GM13976 (cell line): ENCODE measurements around the gene IKZF3.
"Not testable (repeated sequence)": the region's sequence is repeated elsewhere in the genome, so short reads cannot be mapped to it uniquely, and the experiment has no call there.

Experiments
- DNase-seq: peaks from one replicate; pipeline ENCODE4 v3.0.0; 2012; ENCODE audit warnings: low spot score
- in situ Hi-C: fragments of 300-500 bp; cut with MboI; formaldehyde crosslinking; loops from one replicate; pipeline ENCODE4 v1.12.0; 2022; ENCODE audit warnings: low sequenced_read_pairs, mixed read lengths, inconsistent platforms; ENCODE audit not compliant: unreplicated experiment
- TF ChIP-seq, protein P1 (sequence below): IDR thresholded peaks from 2 replicates; pipeline ENCODE4 v1.5.1; 2012; ENCODE audit warnings: borderline replicate concordance, mild to moderate bottlenecking; ENCODE audit not compliant: insufficient read depth; ENCODE audit errors: extremely low read depth, missing control alignments, control extremely low read depth

Gene IKZF3

GRCh38 chr17:39854909-39855308 lies 9.2 kb downstream of the IKZF3 start:
- in situ Hi-C loops, result no loop called here
- no peak for DNase-seq
- TF ChIP-seq, protein P1, sequence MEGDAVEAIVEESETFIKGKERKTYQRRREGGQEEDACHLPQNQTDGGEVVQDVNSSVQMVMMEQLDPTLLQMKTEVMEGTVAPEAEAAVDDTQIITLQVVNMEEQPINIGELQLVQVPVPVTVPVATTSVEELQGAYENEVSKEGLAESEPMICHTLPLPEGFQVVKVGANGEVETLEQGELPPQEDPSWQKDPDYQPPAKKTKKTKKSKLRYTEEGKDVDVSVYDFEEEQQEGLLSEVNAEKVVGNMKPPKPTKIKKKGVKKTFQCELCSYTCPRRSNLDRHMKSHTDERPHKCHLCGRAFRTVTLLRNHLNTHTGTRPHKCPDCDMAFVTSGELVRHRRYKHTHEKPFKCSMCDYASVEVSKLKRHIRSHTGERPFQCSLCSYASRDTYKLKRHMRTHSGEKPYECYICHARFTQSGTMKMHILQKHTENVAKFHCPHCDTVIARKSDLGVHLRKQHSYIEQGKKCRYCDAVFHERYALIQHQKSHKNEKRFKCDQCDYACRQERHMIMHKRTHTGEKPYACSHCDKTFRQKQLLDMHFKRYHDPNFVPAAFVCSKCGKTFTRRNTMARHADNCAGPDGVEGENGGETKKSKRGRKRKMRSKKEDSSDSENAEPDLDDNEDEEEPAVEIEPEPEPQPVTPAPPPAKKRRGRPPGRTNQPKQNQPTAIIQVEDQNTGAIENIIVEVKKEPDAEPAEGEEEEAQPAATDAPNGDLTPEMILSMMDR, result no peak

- no peak for DNase-seq
- in situ Hi-C loops, result no loop called here
- TF ChIP-seq, protein P1, result no peak
Observed at GRCh38 chr17:39852239-39852638, 11.9 kb downstream of the IKZF3 start.

DNA sequence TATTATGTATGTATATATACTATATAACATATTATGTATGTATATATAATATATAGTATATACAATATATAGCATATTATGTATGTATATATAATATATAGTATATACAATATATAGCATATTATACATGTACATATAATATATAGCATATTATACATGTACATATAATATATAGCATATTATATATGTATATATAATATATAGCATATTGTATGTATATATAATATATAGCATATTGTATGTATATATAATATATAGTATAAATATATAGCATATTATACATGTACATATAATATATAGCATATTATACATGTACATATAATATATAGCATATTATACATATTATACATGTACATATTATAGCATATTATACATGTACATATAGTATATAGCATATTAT lies 13.9 kb downstream of the IKZF3 start:
- in situ Hi-C loops, result not testable (repeated sequence)

DNA sequence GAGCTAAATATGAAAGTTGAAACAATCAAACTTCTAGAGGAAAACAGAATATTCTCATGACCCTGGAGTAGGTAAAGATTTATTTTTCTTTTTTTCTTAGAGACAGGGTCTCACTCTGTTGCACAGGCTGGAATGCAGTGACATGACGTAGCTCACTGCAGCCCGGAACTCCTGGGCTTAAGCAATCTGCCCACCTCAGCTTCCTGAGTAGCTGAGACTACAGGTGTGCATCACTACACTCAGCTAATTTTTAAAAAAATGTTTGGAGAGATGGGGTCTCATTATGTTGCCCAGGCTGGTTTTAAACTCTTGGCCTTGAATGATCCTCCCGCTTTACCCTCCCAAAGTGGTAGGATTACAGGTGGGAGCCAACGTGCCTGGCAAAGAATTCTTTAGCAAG lies 15.5 kb downstream of the IKZF3 start:
- TF ChIP-seq, protein P1, result no peak
- in situ Hi-C loops, result no loop called here
- DNase-seq, result no peak

More for the DNA sequence above, 13.9 kb downstream of the IKZF3 start:
- DNase-seq, result not testable (repeated sequence)

DNA sequence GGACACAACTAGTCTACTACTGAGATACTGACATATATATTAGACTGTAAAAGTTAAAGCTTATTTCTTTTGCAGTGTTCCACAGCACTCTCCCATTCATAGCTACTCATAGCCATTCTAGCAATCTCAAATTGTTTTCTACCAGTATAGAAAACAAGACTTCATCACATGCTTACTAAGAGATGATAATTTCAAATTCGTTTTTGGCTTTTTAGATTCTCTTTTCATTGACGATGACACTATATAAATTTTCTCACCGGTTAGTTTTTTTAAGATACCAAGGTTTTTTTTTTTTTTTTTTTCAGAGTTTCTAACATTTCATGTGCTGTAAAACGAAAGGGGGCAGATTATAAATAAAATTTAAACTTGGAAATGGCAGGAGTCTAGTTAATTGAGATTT lies 17.9 kb downstream of the IKZF3 start:
- TF ChIP-seq, protein P1, result no peak
- no peak for DNase-seq
- in situ Hi-C loops, result no loop called here

DNA sequence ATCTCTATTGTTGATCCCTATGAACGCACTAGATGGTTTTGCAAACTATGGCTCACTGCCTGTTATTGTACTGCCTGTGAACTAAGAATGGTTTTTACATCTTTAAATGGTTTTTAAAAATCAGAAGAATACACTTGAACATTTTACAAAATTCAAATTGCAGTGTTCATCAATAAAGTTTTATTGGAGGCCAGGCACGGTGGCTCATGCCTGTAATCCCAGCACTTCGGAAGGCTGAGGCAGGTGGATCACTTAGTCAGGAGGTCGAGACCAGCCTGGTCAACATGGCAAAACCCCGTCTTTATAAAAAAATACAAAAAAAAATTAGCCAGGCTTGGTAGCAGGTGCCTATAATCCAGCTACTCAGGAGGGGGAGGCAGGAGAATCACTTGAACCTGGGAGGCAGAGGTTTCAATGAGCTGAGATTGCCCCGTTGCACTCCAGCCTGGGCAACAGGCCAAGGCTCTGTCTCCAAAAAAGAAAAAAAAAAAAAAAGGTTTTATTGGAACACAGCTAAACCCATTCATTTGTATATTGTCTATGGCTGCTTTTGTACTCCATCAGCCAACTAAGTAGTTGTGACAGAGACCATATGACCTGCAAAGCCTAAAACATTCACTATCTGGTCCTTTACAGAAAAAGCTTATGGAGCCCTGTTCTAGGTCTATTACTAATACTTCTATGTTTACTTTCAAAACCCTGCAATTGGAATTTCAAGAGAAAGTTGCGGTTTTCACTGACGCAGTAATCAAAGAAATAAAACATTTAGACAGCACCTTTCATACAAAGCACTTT lies 18.9 kb downstream of the IKZF3 start:
- TF ChIP-seq, protein P1, result no peak
- in situ Hi-C loops, result no loop called here
- no peak for DNase-seq

- in situ Hi-C loops, result no loop called here
- no peak for DNase-seq
- TF ChIP-seq, protein P1, result no peak
Observed at GRCh38 chr17:39841134-39841683, 22.9 kb downstream of the IKZF3 start.
